ENCODE data around the gene TPRG1. TPM values are rescaled to one million over a fixed set of nuclear protein-coding genes. Genes with fewer than 3 reads are reported as not detected.

The TPRG1 gene
- total and polyA plus RNA-seq, 2 experiments from 2014 or later = 0.43 TPM; not detected in 1

DNA sequence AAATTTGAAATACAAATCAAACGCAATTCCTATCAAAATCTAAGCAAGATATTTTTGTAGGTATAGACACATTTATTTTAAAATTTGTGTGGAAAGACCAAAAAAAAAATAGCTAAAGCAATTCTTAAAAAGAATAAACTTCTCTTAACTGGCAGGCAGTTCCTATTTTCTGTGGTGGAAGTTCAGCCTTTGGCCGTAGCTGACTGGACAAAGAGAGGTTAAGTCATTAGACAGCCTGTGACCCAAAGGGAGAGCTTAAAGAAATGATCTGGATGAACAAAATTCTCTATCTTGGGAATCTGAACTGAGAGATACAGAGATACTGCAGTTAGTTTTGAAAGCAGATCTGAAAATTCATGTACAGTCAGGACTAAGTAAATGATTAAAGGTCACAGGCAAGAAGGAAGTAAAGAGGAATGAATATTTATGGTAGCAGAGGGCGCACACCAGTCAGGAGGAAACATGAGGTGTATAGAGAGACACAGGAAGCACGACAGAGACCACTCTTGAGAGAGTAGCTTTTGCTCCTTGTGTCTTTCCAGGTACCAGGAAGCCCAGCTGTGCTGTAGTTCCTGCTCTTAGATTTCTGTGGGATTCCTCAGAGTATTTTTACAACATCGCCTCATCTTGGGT is 57.5 kb downstream of the TPRG1 start:
- TF ChIP-seq EZH2phosphoT487 (IDR thresholded peaks at IDR 0.05; ENCODE audit: low read depth, severe bottlenecking, unreplicated experiment) (no peak), EZH2 (IDR thresholded peaks at IDR 0.05; ENCODE audit: borderline replicate concordance) (no peak)
- TF ChIP-seq, protein P1, sequence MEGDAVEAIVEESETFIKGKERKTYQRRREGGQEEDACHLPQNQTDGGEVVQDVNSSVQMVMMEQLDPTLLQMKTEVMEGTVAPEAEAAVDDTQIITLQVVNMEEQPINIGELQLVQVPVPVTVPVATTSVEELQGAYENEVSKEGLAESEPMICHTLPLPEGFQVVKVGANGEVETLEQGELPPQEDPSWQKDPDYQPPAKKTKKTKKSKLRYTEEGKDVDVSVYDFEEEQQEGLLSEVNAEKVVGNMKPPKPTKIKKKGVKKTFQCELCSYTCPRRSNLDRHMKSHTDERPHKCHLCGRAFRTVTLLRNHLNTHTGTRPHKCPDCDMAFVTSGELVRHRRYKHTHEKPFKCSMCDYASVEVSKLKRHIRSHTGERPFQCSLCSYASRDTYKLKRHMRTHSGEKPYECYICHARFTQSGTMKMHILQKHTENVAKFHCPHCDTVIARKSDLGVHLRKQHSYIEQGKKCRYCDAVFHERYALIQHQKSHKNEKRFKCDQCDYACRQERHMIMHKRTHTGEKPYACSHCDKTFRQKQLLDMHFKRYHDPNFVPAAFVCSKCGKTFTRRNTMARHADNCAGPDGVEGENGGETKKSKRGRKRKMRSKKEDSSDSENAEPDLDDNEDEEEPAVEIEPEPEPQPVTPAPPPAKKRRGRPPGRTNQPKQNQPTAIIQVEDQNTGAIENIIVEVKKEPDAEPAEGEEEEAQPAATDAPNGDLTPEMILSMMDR (IDR thresholded peaks at IDR 0.05; ENCODE audit: poor library complexity) = no peak
- Histone ChIP-seq H3K27ac (peak overlapping the region; percentile 51), H3K27me3 (no peaks in the 10 kb centered on the region), H3K4me3 (no peak overlapping the region), H3K9me2 (replicated peaks; ENCODE audit: insufficient read depth) (no peaks in the 10 kb centered on the region), H3K4me2 (no peak overlapping the region), H2AFZ (peak overlapping the region; percentile 32), H3K4me1 (ENCODE audit: insufficient read depth) (peaks cover 8% of the 10 kb centered on the region), H4K20me1 (ENCODE audit: insufficient read depth, poor library complexity, severe bottlenecking) (no peaks in the 10 kb centered on the region), H3K9me3 (ENCODE audit: low read depth) (no peaks in the 10 kb centered on the region), H3K36me3 (replicated peaks; ENCODE audit: insufficient read depth, low read depth) (no peaks in the 10 kb centered on the region), H3K79me2 (no peaks in the 10 kb centered on the region)
- WGBS (ENCODE audit: low lambda C conversion rate, missing lambda C conversion rate) = 76% methylated on average over 5 of the region's 5 CpGs
- peak; percentile 11 for DNase-seq (ENCODE audit: low spot score)

DNA sequence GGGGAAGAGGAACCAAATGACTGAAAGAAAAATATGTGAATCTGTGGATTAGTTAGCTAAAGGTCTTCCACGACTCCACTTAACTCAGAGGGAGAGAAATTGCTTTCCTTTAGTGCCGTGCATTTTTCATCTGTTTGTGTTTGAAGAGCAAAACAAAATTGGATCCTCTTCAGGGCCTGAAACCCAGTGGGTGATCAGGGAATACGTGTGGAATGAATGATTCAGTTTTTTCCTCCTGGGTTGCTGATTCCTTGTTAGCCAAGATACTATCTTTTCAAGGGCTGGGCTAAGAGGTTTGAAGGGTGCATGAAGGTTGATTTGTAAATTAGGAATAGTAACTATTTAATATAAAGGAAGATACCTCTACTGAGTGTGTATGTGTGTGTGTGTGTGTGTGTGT is 61.0 kb downstream of the TPRG1 start:
- no peak overlapping the region for H3K4me2 ChIP-seq
- H3K36me3 ChIP-seq (replicated peaks; ENCODE audit: insufficient read depth, low read depth) = no peaks in the 10 kb centered on the region
- H3K27ac ChIP-seq = no peak overlapping the region
- no peak overlapping the region for H2AFZ ChIP-seq
- no peaks in the 10 kb centered on the region for H3K27me3 ChIP-seq
- no peaks in the 10 kb centered on the region for H3K9me3 ChIP-seq (ENCODE audit: low read depth)
- TF ChIP-seq EZH2 (IDR thresholded peaks at IDR 0.05; ENCODE audit: borderline replicate concordance) (no peak), EZH2phosphoT487 (IDR thresholded peaks at IDR 0.05; ENCODE audit: low read depth, severe bottlenecking, unreplicated experiment) (no peak)
- TF ChIP-seq, protein P1 (IDR thresholded peaks at IDR 0.05; ENCODE audit: poor library complexity) = no peak
- 87% methylated on average over 3 of the region's 3 CpGs for WGBS (ENCODE audit: low lambda C conversion rate, missing lambda C conversion rate)
- no peaks in the 10 kb centered on the region for H4K20me1 ChIP-seq (ENCODE audit: insufficient read depth, poor library complexity, severe bottlenecking)
- DNase-seq (ENCODE audit: low spot score) = no peak
- no peaks in the 10 kb centered on the region for H3K9me2 ChIP-seq (replicated peaks; ENCODE audit: insufficient read depth)
- peaks cover 8% of the 10 kb centered on the region for H3K4me1 ChIP-seq (ENCODE audit: insufficient read depth)
- H3K79me2 ChIP-seq = no peaks in the 10 kb centered on the region
- no peak overlapping the region for H3K4me3 ChIP-seq

DNA sequence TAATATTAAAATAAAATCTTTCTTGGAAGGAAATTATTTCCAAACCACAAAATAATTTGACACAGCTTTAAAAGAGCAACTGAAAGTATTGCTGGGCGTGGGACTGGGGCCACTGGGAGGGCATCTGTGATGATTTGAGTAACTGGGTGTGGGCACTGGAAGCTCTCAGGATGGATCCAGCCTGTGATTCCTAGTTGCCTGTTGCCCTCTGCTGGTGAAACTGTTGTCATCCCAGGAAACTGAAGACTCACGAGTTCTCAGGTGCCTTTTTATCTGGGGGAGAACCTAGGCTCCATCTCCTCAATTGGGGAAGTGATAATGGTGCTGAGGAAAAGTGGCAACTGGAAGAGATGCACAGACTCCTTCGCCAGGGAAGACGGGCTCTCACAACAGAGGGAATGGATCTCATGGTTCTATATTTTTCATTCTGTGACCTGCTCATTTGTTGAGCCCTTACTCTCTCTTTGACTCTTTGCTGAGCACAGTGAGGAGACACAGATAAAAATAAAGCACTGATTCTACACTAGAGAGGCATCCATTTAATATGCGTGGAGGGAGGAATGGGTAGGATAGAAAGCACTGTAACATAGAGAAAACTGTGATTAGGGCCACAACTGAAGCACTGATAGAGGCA is 61.6 kb downstream of the TPRG1 start:
- Histone ChIP-seq H3K4me2 (no peak overlapping the region), H2AFZ (no peak overlapping the region)
- WGBS (ENCODE audit: low lambda C conversion rate, missing lambda C conversion rate) = 43% methylated on average over 5 of the region's 5 CpGs

More for the DNA sequence above, 61.6 kb downstream of the TPRG1 start:
- Histone ChIP-seq H3K4me3 (no peak overlapping the region), H3K9me2 (replicated peaks; ENCODE audit: insufficient read depth) (no peaks in the 10 kb centered on the region), H3K79me2 (no peaks in the 10 kb centered on the region), H3K36me3 (replicated peaks; ENCODE audit: insufficient read depth, low read depth) (no peaks in the 10 kb centered on the region), H3K4me1 (ENCODE audit: insufficient read depth) (peaks cover 8% of the 10 kb centered on the region), H3K27me3 (no peaks in the 10 kb centered on the region), H4K20me1 (ENCODE audit: insufficient read depth, poor library complexity, severe bottlenecking) (no peaks in the 10 kb centered on the region), H3K9me3 (ENCODE audit: low read depth) (no peaks in the 10 kb centered on the region), H3K27ac (no peak overlapping the region)
- peak; percentile 81 for DNase-seq (ENCODE audit: low spot score)
- TF ChIP-seq, protein P1 (IDR thresholded peaks at IDR 0.05; ENCODE audit: poor library complexity) = peak; percentile 79
- TF ChIP-seq EZH2 (IDR thresholded peaks at IDR 0.05; ENCODE audit: borderline replicate concordance) = no peak
- no peak for TF ChIP-seq EZH2phosphoT487 (IDR thresholded peaks at IDR 0.05; ENCODE audit: low read depth, severe bottlenecking, unreplicated experiment)

All from hepatocyte (in vitro differentiated cells).